IMR-90 (cell line): ENCODE data around the gene RRP36. TPM values are rescaled to one million over a fixed set of nuclear protein-coding genes. Genes with fewer than 3 reads are reported as not detected.

ENCODE experiments used
- ATAC-seq: fragments of 200-7000 bp; cut with Tn5 transposase; 2 replicates; pipeline ENCODE4 v1.9.1; 2020; ENCODE audit warnings: low read depth, mild to moderate bottlenecking, moderate library complexity
- BruUV-seq: library from RNA; stranded (reverse); fragments of 400-500 nt; replicated peaks from 2 replicates; lab custom pipeline; 2021; lab: Mats Ljungman, UMichigan
- CTCF ChIA-PET: fragments of 300-600 bp; formaldehyde crosslinking; extraction: SDS; loops from one replicate; lab custom pipeline; 2021; ENCODE audit warnings: antibody characterized with exemption; lab: Yijun Ruan, JAX
- POLR2A ChIA-PET: fragments of 300-600 bp; sonication (Branson Sonifier 250); formaldehyde crosslinking; loops from one replicate; lab custom pipeline; 2022; ENCODE audit warnings: antibody characterized with exemption; ENCODE audit not compliant: unreplicated experiment; lab: Charles Lee
- DNase-seq: peaks from one replicate; pipeline ENCODE4 v3.0.0; 2013
- H2AFZ ChIP-seq: replicated peaks from 2 replicates; pipeline ENCODE3; 2013; ENCODE audit warnings: low read length, mild to moderate bottlenecking; ENCODE audit not compliant: poor library complexity
- H2AK5ac ChIP-seq: 2 replicates; pipeline ENCODE4 v1.6.1; 2013; ENCODE audit warnings: low read depth, low read length, inconsistent platforms
- H2AK9ac ChIP-seq: replicated peaks from 2 replicates; pipeline ENCODE3; 2013; ENCODE audit warnings: mild to moderate bottlenecking, low read depth, low read length, moderate library complexity; ENCODE audit not compliant: poor library complexity
- H2BK120ac ChIP-seq: 2 replicates; pipeline ENCODE4 v1.6.1; 2013; ENCODE audit warnings: low read depth, low read length, inconsistent platforms
- H2BK15ac ChIP-seq: 3 replicates; pipeline ENCODE4 v1.6.1; 2013; ENCODE audit warnings: low read depth, low read length, inconsistent platforms
- H2BK20ac ChIP-seq: 2 replicates; pipeline ENCODE4 v1.6.1; 2013; ENCODE audit warnings: low read depth, mild to moderate bottlenecking, inconsistent platforms, low read length, moderate library complexity
- H2BK5ac ChIP-seq: 2 replicates; pipeline ENCODE4 v1.6.1; 2013; ENCODE audit warnings: mild to moderate bottlenecking, low read depth, low read length, inconsistent platforms; ENCODE audit not compliant: poor library complexity, severe bottlenecking
- H3K14ac ChIP-seq: replicated peaks from 2 replicates; pipeline ENCODE4 v1.6.1; 2013; ENCODE audit warnings: low read depth, low read length, inconsistent platforms
- H3K18ac ChIP-seq: 2 replicates; pipeline ENCODE4 v1.6.1; 2013; ENCODE audit warnings: low read depth, low read length, control low read depth
- H3K23ac ChIP-seq: 2 replicates; pipeline ENCODE4 v1.6.1; 2013; ENCODE audit warnings: low read depth, low read length, inconsistent platforms
- H3K27ac ChIP-seq: 2 replicates; pipeline ENCODE4 v1.5.1; 2013; ENCODE audit warnings: mild to moderate bottlenecking, control low read depth, low read length; ENCODE audit not compliant: insufficient read depth
- H3K27me3 ChIP-seq: 2 replicates; pipeline ENCODE4 v1.6.1; 2013; ENCODE audit warnings: low read length; ENCODE audit not compliant: control insufficient read depth, insufficient read depth
- H3K36me3 ChIP-seq: 2 replicates; pipeline ENCODE4 v1.6.1; 2013; ENCODE audit warnings: low read length, mixed read lengths; ENCODE audit not compliant: control insufficient read depth, insufficient read depth
- H3K4ac ChIP-seq: 2 replicates; pipeline ENCODE4 v1.6.1; 2013; ENCODE audit warnings: low read depth, low read length, inconsistent platforms
- H3K4me1 ChIP-seq: 2 replicates; pipeline ENCODE4 v1.6.1; 2013; ENCODE audit warnings: low read length, mixed read lengths; ENCODE audit not compliant: control insufficient read depth, insufficient read depth
- H3K4me2 ChIP-seq: 2 replicates; pipeline ENCODE4 v1.6.1; 2013; ENCODE audit warnings: low read depth, mild to moderate bottlenecking, control low read depth, low read length, moderate library complexity
- H3K4me3 ChIP-seq: 2 replicates; pipeline ENCODE4 v1.5.1; 2013; ENCODE audit warnings: low read depth, mild to moderate bottlenecking, control low read depth, low read length, moderate library complexity; ENCODE audit not compliant: insufficient read depth
- H3K56ac ChIP-seq: 2 replicates; pipeline ENCODE4 v1.6.1; 2013; ENCODE audit warnings: low read length, inconsistent platforms; ENCODE audit not compliant: insufficient read depth; ENCODE audit errors: extremely low read depth
- H3K79me1 ChIP-seq, 2 experiments: 2 replicates each; pipeline ENCODE4 v1.6.1; 2013; ENCODE audit warnings: low read length in 2 of 2, inconsistent platforms in 1 of 2, low read depth in 1 of 2
- H3K9ac ChIP-seq: 2 replicates; pipeline ENCODE4 v1.6.1; 2013; ENCODE audit warnings: low read depth, low read length, control low read depth
- H3K9me1 ChIP-seq: 2 replicates; pipeline ENCODE4 v1.6.1; 2013; ENCODE audit warnings: low read length, inconsistent platforms; ENCODE audit not compliant: insufficient read depth
- H3K9me3 ChIP-seq: 2 replicates; pipeline ENCODE4 v1.6.1; 2013; ENCODE audit warnings: low read length; ENCODE audit not compliant: control insufficient read depth, insufficient read depth
- H4K20me1 ChIP-seq: 2 replicates; pipeline ENCODE4 v1.6.1; 2013; ENCODE audit warnings: low read length, inconsistent platforms; ENCODE audit not compliant: insufficient read depth
- H4K5ac ChIP-seq: 2 replicates; pipeline ENCODE4 v1.6.1; 2013; ENCODE audit warnings: mild to moderate bottlenecking, low read depth, low read length, control low read depth
- H4K8ac ChIP-seq, 2 experiments: 2 replicates each; pipeline ENCODE4 v1.6.1; 2013; ENCODE audit warnings: low read depth in 2 of 2, low read length in 2 of 2, control low read depth in 1 of 2, inconsistent platforms in 1 of 2
- H4K91ac ChIP-seq: 2 replicates; pipeline ENCODE4 v1.6.1; 2013; ENCODE audit warnings: low read depth, low read length, inconsistent platforms; ENCODE audit not compliant: insufficient read depth
- CEBPB ChIP-seq: IDR thresholded peaks from 2 replicates; pipeline ENCODE4 v1.6.1; 2012; ENCODE audit warnings: low read depth, low read length, improper control_type of control experiment
- FOS ChIP-seq: fragments of 150-350 bp; IDR thresholded peaks from 2 replicates; pipeline ENCODE4 v1.6.1; 2016; ENCODE audit warnings: low read depth, low read length
- SMC3 ChIP-seq: fragments of 150-350 bp; IDR thresholded peaks from 2 replicates; pipeline ENCODE4 v1.6.1; 2016; ENCODE audit warnings: low read depth, mild to moderate bottlenecking, antibody characterized with exemption, low read length, moderate library complexity
- WGBS, 2 experiments: methylation state at CpG; one replicate each; pipeline versions ENCODE4 v1.1.5 to v1.1.7; 2013; ENCODE audit warnings: missing lambda C conversion rate in 2 of 2; ENCODE audit not compliant: insufficient read length in 1 of 2; ENCODE audit errors: extremely low coverage in 2 of 2; 5-methylcytosine and 5-hydroxymethylcytosine counted together
- dilution Hi-C: fragments of 300-500 bp; cut with HindIII; formaldehyde crosslinking; loops from one replicate; pipeline ENCODE4 v1.14.3; 2018; ENCODE audit warnings: low sequenced_read_pairs; ENCODE audit not compliant: unreplicated experiment
- in situ Hi-C: fragments of 300-500 bp; cut with MboI; formaldehyde crosslinking; loops from 3 replicates; pipeline ENCODE4 v1.14.3; 2019; ENCODE audit warnings: low sequenced_read_pairs, inconsistent platforms, mixed read lengths
- intact Hi-C: fragments of 100-400 bp; cut with micrococcal nuclease; formaldehyde crosslinking; loops from 2 replicates; pipeline ENCODE4 v1.10.0; 2022
- polyA plus RNA-seq, 3 experiments: library from polyadenylated mRNA; depleted of rRNA; stranded (reverse); fragments of >200 nt; gene quantifications; 2 replicates each; pipeline ENCODE4 v1.2.3, GENCODE V29; 2012; ENCODE audit warnings: low replicate concordance in 1 of 3
- total RNA-seq: library from RNA; depleted of rRNA; stranded (reverse); fragments of >200 nt; gene quantifications from 2 replicates; pipeline ENCODE4 v1.2.3, GENCODE V29; 2012

The RRP36 gene
- total and polyA plus RNA-seq, 2 of the 4 experiments (the other 2 are of a cell fraction), result 54.3 to 106 TPM

- Histone ChIP-seq H2BK15ac (no peak overlapping the region), H2BK5ac (no peak overlapping the region), H3K36me3 (peaks cover 44% of the 10 kb centered on the region), H3K4me1 (no peaks in the 10 kb centered on the region), H2AK5ac (no peak overlapping the region), H3K9me1 (0 out of 2 replicates have a peak, but pooled peaks cover 1% of the 10 kb centered on the region), H3K27ac (no peak overlapping the region), H3K14ac (no peak overlapping the region), H3K4ac (no peak overlapping the region), H3K27me3 (no peaks in the 10 kb centered on the region), H3K4me3 (no peak overlapping the region), H2BK120ac (no peak overlapping the region), H3K23ac (no peak overlapping the region), H3K4me2 (no peak overlapping the region), H3K9ac (no peak overlapping the region), H4K5ac (no peak overlapping the region), H2AFZ (no peak overlapping the region), H3K18ac (no peak overlapping the region), H3K79me1 (peaks cover 5 to 30% of the 10 kb centered on the region in 2 experiments; a peak in 3 of 4 replicates), H4K91ac (no peak overlapping the region), H4K8ac (no peak overlapping the region), H3K9me3 (no peaks in the 10 kb centered on the region), H4K20me1 (no peaks in the 10 kb centered on the region; the same call in 1 of the 2 replicates), H2AK9ac (no peak overlapping the region), H2BK20ac (no peak overlapping the region), H3K56ac (no peak overlapping the region)
- no TSS peak for BruUV-seq
- WGBS, 2 experiments, result 92% methylated on average over 4 of the region's 5 CpGs; no CpG with 5 or more reads in 1 of the 2 experiments
- CTCF ChIA-PET, result no interaction called here
- TF ChIP-seq SMC3, result no peak
- no peak for TF ChIP-seq FOS
- TF ChIP-seq CEBPB, result no peak
- dilution Hi-C loops, result no loop called here
- POLR2A ChIA-PET, result no interaction called here
- ATAC-seq (no peak), DNase-seq (no peak)
- intact Hi-C loops, result no loop called here
- in situ Hi-C loops, result no loop called here
These were observed 15.6 kb upstream of the RRP36 start for GRCh38 chr6:43005844-43006243.
